Stimulated activated CD4-positive, alpha-beta T cell treated with anti-CD3 and anti-CD28 coated beads, Interleukin-4, amount 100 ng/mL, for 24 hours (primary cell): ENCODE data around the gene CARD9.
A peak's percentile ranks its signal among the peaks of the same experiment; 100 is the strongest.
"Not testable (repeated sequence)": the region's sequence is repeated elsewhere in the genome, so short reads cannot be mapped to it uniquely, and the experiment has no call there.

Experiments
- DNase-seq: peaks from one replicate; pipeline ENCODE4 v3.0.0-alpha.2; 2020

CARD9 gene, protein sequence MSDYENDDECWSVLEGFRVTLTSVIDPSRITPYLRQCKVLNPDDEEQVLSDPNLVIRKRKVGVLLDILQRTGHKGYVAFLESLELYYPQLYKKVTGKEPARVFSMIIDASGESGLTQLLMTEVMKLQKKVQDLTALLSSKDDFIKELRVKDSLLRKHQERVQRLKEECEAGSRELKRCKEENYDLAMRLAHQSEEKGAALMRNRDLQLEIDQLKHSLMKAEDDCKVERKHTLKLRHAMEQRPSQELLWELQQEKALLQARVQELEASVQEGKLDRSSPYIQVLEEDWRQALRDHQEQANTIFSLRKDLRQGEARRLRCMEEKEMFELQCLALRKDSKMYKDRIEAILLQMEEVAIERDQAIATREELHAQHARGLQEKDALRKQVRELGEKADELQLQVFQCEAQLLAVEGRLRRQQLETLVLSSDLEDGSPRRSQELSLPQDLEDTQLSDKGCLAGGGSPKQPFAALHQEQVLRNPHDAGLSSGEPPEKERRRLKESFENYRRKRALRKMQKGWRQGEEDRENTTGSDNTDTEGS

DNA sequence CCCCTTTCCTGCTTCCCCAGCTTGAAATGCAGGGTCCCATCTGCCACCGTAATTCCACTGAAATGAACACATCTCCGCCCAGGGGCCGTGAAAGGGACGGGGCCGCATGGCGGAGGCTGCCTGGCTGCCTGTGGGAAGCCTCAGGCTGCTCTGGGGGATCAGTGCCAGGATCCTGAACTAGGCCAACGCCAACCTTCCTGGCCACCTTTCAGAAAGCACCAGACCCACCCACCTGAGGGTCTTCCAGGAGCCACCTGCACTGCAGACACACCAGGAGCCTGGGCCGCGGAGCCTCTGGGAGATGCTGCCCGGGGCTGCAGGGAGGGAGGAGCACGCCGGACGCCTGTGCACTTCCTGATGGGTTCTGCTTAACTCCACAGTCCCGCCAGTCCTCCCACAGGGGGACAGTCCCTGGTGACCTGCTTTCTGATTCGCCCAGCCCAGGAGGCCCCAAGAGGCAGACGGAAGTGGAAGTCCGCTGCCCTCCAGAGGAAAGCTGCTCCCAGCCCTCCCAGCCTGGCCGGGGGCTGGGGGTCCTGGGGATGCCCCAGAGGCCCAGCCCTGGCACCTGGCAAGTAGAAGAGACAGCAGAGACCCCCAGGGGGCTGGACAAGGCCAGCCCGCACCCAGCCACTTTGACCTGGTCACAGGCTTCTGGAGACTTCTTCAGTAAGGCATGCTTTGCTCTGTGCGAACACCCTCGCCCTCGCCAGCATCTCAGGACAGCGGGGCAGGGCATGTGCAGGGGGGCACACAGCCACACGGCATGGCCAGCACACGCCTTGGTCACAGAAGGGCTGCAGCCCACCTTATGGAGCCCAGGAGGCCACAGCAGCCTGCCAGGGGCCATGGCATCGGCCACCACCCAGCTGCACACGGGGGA is at the start of gene CARD9:
TSS of gene CARD9 (minus strand) at position 370 of the 883 bp plus-strand sequence. CDS start 1,591 bp downstream, outside the sequence.
- no peak for DNase-seq

DNA sequence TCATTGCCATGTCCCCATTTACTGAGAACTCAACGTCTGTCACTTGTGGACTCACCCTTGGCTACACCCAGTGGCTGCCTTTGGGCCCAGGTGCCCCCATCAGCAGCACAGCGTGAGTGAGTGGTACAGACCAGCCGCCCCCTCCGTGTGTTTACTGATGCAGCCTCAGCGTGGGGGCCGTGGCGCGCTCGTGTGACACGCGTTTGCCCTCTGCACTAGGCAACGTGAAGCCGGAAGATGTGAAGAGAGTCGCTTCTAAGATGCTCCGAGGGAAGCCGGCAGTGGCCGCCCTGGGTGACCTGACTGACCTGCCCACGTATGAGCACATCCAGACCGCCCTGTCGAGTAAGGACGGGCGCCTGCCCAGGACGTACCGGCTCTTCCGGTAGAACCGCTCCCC is 49.4 kb upstream of the CARD9 start:
- no peak for DNase-seq

DNA sequence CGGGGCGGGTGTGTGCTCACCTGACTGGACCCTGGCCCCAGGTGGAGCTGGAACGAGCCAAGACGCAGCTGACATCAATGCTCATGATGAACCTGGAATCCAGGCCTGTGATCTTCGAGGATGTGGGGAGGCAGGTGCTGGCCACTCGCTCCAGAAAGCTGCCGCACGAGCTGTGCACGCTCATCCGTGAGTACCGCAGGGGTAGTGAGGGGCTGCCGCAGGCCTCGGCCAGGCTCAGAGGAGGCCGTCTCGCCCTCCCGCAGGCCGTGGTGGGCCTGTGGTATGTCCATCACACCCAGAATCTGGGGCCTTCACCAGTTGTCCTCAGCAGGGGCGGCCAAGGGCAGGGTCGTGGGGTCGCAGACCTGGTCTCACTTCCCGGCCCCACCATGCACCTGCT is 48.3 kb upstream of the CARD9 start:
- no peak for DNase-seq

DNA sequence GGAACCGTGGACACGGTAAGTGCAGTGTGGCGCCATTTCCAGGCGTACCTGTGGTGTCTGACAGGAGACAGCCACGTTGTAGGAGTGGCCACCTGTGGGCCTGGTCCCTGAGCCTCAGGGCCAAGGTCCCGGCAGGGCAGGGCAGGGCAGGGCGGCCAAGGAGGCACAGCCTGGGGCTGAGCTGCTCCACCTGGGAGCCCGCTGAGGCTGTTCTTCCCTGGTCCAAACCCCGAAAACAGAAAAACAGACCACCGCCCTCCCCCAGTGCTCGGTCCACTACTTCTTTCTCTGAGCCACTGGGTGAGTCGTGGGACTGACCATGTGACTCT is 45.6 kb upstream of the CARD9 start:
- DNase-seq = no peak

DNA sequence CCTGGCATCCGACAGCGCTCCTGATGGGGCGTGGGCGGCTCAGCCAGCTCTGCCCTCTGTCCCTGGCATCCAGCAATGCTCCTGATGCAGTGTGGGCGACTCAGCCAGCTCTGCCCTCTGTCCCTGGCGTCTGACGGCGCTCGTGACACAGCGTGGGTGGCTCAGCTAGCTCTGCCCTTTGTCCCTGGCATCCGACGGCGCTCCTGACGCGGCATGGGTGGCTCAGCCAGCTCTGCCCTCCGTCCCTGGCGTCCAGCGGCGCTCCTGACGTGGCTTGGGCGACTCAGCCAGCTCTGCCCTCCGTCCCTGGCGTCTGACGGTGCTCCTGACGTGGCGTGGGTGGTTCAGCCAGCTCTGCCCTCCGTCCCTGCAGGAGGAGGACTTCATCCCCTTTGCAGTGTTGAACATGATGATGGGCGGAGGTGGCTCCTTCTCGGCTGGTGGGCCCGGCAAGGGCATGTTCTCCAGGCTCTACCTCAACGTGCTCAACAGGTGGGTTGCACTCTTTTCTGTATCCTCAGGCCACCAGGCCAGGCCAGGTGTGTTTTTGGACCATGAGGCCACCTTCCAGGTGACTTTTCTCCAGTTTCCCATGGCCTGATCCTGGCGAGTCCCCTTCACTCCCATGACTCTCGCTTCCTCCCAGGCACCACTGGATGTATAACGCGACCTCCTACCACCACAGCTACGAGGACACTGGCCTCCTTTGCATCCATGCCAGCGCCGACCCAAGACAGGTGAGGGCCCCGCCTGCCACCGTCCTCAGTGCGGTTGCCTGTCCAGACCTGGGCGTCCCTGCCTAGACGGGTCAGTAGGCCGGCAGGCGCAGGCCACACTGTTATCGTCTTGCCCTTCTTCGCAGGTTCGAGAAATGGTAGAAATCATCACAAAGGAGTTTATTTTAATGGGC is 45.0 kb upstream of the CARD9 start:
- DNase-seq = no peak

DNA sequence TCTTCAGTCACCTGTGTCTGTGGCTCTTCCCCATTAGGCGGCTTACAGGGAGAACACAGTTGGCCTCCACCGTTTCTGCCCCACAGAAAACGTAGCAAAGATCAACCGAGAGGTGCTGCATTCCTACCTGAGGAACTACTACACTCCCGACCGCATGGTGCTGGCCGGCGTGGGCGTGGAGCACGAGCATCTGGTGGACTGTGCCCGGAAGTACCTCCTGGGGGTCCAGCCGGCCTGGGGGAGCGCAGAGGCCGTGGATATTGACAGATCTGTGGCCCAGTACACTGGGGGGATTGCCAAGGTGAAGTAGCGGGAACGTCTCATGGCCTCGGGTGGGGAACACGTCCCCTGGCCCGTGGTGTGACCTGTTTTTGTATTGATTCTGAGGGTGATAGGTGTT is 43.4 kb upstream of the CARD9 start:
- DNase-seq = no peak

DNA sequence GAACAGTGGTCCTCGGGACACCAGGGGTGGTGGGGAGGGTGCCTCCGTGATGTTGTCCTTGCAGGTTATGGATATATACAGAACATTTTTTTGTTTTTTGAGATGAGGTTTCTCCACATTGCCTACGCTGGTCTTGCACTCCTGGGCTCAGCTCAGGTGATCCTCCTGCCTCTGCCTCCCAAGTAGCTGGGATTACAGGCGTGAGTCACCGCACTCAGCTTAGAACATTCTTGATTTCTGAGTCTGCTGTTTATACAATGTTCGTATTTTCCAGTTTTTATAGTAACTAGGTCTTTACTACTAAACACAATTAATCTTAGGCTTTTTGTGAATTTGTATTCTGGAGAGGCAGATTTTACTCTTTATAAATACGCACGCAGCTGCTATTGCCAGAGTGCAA is 43.0 kb upstream of the CARD9 start:
- DNase-seq = no peak

DNA sequence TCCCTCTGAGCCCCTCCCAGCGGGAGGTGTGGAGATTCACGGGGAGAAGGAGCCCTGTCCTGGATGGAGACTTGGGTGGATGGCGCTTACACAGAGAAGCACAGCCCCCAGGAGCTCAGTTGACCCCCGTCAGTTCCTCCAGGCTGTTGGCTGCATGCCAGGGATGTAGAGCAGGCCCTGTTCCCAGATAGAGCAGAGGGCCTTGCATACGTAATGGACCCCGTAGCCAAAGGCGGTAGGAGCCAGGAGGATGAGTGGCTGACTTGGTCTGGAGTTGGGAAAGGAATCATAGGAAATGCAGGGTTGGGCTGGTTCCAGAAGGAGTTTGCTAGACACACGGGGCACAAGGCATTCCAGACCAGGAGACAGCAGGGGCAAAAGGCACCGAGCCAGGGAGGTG is 39.5 kb upstream of the CARD9 start:
- no peak for DNase-seq

DNA sequence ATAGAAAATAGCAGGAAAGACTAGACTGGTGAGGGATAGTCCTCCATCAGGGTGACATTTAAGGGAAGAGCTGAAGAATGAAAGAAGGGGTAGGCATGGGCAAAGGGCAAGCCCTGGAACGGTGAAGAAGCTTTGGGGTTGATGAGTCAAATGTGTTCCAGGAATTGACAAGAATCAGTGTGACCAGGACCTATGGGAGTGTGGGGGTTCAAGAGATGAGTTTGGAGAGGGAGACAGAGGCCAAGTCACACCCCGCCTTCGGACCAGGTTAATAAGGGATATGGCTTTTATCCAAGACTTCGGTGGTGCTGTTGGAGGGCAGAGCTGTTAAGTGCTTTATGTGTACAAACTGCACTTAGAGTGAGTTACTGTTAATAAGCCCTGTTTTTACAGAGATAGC is 37.9 kb upstream of the CARD9 start:
- DNase-seq = no peak

DNA sequence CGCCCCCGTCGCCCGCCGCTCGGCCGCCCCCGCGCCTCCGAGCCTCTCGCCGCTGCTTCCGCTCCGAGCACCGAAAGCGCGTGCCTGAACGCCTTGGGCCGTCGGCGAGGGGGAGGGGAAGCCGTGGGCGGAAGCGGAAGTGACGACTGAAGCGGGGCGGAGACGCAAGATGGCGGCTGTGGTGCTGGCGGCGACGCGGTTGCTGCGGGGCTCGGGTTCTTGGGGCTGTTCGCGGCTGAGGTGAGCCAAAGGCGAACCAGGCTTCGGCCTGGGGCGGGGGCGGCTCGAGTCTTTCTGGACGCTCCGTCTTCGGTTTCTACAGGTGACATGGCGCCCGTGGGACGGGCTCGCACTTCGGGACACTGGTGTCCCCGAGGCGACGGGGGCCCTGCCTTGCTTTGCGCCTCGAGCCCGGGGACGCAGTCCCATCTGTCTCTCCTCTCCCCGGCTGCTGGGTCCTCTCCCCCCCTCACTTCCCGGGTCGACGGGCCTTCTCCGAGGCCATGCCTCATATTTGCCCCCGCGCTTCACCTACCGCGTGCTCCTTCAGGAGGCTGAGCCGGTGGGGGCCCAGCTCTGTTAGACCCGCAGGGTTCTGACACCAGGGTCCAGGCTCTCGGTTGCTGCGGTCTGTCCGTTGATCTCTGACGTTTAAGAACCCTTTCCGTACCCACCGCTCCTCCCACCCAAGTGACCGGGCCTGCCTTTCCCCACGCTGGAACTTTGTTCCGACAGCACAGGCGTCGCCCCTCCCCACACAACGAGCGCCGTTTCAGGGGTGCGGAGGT is 37.2 kb upstream of the CARD9 start, which contains the start of the genes ENTR1 and PMPCA:
TSS of gene ENTR1 (minus strand) at position 115 of the 788 bp plus-strand sequence. CDS start 217 bp downstream, outside the sequence.
TSS of gene PMPCA (plus strand) at position 159 of the 788 bp plus-strand sequence. CDS start at position 170, 11 bp downstream.
- peak; percentile 97 for DNase-seq

DNA sequence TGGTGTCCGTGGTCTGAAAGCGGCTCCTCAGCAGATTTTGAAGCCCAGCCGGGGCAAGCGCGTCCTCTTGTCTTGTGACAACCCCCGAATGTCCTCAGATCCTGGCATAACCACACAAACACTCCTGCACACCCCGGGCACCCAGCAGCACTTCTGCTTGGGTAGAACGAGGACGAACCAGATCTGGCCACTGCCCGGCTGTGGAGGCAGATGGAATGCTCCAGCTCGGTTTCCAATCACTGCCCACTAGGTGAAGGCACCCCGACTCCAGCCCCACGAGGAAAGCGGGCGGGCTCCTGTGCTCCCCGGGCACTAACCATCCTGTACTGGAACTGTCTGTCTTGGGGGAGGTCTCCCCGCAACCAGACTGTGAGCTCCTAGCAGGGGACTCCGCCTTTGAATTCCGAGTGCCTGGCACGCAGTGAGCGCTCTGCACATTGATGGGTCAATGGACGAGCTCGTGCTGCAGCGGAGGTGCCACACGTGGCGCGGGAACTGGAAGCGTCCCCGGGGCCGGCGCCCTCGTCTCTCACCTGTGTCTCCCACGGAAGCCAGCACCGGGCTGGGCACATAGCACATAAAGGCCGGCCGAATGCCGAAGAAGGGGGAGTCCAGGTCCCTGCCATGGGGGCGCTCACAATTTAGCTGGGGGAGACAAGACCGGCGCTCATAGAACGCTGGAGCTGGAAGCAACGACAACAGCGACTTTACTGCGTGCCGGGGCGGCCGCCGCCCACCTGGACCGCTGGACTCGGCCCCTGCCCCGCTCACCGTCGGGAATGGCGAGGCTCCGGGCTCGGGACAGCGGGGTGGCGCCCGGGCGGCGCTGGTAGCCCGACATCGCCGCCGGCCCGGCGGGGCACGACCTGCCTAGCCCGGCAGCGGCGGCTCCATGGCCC is 36.3 kb upstream of the CARD9 start:
- peak; percentile 47 for DNase-seq

DNA sequence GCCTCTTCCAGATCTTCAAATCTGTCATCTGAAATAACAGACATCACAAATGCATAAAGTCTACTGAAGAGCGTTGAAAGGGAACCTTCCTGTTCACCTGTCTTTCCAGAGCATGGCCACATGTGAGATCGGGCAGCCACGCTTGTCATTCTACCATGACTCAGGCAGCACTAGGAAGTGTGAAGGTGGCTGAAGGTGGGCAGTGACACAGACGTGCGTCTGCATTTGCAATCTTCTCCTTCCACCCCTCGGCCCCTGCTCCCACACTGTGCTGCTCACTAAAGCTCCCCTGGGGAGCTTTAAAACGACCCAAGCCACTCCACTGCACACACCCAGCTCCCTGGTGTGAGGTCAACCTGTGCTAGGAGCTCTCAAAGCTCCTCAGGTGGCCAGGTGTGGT is 34.4 kb upstream of the CARD9 start:
- DNase-seq = no peak

DNA sequence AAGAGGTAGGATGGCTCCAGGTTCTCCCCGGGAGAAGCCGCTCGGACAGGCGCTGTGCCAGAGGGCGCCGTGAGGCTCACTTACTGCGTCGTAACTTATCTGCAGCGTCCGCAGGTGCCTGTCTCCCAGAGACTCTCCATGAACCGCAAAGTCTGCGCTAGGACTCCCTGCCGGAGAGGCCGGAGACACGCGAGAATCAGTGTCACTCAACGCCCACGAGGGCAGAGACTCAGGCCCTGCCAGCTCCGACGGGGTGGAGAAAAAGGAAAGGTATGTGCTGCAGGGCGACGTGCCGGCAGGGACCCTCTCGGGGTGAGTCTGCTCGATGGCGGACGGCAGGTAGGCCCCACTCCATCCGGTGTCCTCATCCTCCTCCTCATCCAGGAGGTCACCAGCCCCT is 33.6 kb upstream of the CARD9 start:
- not testable (repeated sequence) for DNase-seq

DNA sequence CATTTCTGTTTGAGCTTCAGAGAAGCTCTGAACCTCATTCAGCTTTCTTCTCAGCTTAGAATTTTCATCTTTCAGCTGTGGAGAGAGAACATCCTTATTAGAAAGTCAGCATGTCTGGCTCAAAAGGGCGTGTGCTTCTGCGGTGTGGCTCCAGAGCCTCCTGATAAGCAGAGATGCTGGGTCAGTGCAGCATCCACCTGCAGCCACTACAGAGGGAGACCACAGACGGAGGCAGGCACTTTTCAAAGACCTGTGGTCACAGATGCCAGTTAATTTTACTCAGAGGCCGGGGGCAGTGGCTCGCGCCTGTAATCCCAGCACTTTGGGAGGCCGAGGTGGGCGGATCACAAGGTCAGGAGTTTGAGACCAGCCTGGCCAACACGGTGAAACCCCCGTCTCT is 32.4 kb upstream of the CARD9 start:
- DNase-seq = not testable (repeated sequence)

DNA sequence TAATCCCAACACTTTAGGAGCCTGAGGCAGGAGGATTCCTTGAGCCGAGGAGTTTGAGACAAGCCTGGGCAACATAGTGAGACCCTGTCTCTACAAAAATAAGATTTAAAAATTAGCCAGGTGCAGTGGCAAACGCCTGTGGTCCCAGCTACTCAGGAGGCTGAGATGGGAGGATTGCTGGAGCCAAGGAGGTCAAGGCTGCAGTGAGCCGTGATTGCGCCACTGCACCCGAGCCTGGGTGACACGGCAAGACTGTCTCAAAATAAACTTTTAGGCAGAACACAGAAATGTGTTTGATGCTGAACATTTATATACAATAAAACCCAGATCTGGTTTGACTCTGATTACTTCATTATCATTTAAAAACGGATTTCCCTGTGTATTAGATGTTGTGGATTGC is 32.0 kb upstream of the CARD9 start:
- DNase-seq = no peak

DNA sequence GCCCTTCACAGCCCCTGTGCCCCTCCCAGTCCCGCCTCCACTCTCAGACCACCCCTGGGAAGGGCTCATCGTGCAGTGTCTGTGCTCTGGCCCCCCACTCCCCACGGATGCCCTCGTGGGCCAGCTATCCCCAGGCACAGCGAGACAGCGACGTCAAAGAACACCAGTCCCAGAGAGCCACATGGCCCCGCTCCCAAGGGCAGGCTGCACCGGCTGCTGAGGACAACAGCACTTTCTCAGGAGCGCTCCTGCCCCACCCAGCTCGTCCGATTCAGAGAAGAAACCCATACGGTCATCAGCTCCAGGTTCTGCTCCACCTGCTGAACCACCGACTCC is 31.3 kb upstream of the CARD9 start:
- DNase-seq = no peak

DNA sequence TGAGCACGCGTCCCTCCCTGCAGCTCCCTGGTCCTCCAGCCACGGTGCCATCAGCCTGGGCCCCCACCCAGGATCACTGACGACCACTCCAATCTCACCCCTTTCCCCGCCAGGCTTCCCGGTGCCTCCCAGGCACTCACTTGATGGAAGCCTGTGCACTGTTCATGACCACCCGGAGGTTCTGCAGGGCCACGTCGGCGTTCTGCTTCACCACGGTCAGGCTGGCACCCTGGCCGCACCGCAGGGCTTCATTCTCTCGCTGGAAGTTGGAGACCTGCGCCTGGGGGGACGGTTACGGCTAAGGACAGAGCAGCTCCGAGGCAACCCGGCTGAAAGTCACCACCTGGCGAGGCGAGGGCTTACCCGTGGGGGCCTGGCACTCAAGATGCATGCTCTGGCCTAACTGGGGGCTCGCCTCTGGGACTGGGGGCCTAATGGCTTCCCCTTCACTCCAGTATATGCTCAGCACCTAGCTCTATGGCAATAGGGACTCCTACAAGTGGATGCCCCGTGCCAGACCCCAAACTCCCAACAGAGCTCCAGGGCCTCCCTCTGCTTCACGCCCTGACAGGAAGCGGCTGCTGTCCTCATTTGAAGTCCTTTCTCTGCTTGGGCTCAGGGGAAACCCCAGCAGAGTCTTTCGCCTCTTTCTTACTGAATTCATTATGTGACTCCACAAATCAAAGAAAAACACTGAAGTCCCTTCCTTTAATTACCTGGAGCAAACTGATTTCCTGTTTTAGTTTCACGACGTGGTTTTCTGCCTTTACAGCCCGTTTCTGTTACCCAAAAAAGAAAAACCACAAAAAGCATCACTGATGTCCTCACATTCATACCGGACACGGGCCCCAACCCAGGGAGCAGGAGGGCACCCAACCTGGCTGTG is 30.7 kb upstream of the CARD9 start:
- peak; percentile 51 for DNase-seq

DNA sequence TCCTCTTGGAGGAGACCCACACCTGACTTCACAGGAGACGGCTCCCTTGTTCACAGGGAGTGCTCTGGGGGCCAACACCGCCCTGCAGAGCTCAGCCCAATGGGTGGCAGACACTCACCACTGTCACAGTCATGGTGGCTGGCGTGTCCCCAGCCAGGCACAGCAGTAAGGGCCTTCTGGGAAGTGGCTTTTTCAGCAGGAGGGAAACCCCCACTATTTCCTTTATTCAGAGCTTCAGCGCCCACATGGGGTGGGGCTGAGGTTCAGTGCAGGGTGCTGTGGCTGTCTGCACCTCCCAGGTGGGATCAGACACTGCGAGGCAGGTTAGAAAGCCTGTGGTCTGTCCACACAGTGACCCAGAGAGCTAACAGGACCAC is 30.1 kb upstream of the CARD9 start:
- DNase-seq = peak; percentile 78

DNA sequence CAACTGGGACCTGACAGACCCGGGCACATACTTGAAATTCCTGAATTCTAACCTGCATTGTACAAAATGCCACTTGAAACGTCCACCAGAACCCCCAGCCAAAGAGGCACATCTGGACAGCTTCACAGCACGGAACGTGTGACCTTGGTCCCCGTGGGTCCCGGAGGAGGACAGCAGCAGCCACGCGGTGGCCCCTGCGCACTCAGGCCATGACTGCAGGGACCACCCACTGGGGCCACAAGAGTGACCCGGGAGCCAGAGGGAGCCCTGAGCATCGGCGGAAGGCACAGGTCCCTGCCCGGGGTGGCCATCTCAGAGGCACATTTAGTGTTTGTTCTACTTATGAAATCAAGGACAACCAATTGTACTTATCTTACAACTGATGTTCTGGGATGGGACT is 28.6 kb upstream of the CARD9 start:
- DNase-seq = no peak
